GM12878 (cell line): ENCODE measurements around the gene PRM1. TPM values are rescaled to one million over a fixed set of nuclear protein-coding genes. Genes with fewer than 3 reads are reported as not detected.

Experiments
- ATAC-seq: fragments of 200-7000 bp; cut with Tn5 transposase; 3 replicates; pipeline ENCODE4 v1.9.1; 2020; ENCODE audit warnings: mild to moderate bottlenecking, moderate library complexity
- BruUV-seq: library from RNA; stranded (reverse); fragments of 400-500 nt; replicated peaks from 2 replicates; lab custom pipeline; 2021; lab: Mats Ljungman, UMichigan
- CTCF ChIA-PET: fragments of 300-600 bp; sonication (Branson Sonifier 250); formaldehyde crosslinking; extraction: SDS; loops from one replicate; lab custom pipeline; 2021; ENCODE audit warnings: inconsistent platforms; lab: Yijun Ruan, JAX
- POLR2A ChIA-PET: fragments of 350-600 bp; formaldehyde crosslinking; extraction: SDS; loops from one replicate; lab custom pipeline; 2021; ENCODE audit warnings: inconsistent platforms; lab: Charles Lee
- RAD21 ChIA-PET: fragments of 300-600 bp; sonication (Branson Sonifier 250); formaldehyde crosslinking; loops from one replicate; lab custom pipeline; 2023; ENCODE audit warnings: antibody characterized with exemption; ENCODE audit not compliant: unreplicated experiment; lab: Charles Lee
- SMC1A ChIA-PET: fragments of 300-600 bp; sonication (Branson Sonifier 250); formaldehyde crosslinking; loops from one replicate; lab custom pipeline; 2023; ENCODE audit not compliant: unreplicated experiment, uncharacterized antibody; lab: Charles Lee
- DNase-seq: peaks from one replicate; pipeline ENCODE4 v3.0.0-alpha.2; 2011; ENCODE audit warnings: low read depth, low spot score
- FAIRE-seq: peaks from 3 replicates; lab custom pipeline; 2011; peaks lifted over from hg19 to GRCh38; lab: Jason Lieb, UNC
- H2AFZ ChIP-seq: 2 replicates; pipeline ENCODE4 v1.6.0; 2011; ENCODE audit warnings: low read depth, low read length, control low read depth; ENCODE audit not compliant: control insufficient read depth
- H3K27ac ChIP-seq: 2 replicates; pipeline ENCODE4 v1.5.1; 2011; ENCODE audit warnings: control low read depth; ENCODE audit not compliant: control insufficient read depth, insufficient read depth
- H3K27me3 ChIP-seq, 2 experiments: replicated peaks in 1 of 2; 2 replicates each; pipeline versions ENCODE4 v1.6.0 to v1.6.1; 2011; ENCODE audit warnings: low read length in 1 of 2; ENCODE audit not compliant: control insufficient read depth in 2 of 2, insufficient read depth in 2 of 2
- H3K36me3 ChIP-seq, 2 experiments: 2 replicates each; pipeline ENCODE4 v1.5.1; 2011; ENCODE audit warnings: low read length in 1 of 2; ENCODE audit not compliant: control insufficient read depth in 2 of 2, insufficient read depth in 2 of 2
- H3K4me1 ChIP-seq: 2 replicates; pipeline ENCODE4 v1.6.1; 2011; ENCODE audit warnings: mild to moderate bottlenecking, low read length, moderate library complexity, mixed read lengths; ENCODE audit not compliant: control insufficient read depth, insufficient read depth
- H3K4me2 ChIP-seq: 2 replicates; pipeline ENCODE4 v1.6.0; 2011; ENCODE audit warnings: control low read depth; ENCODE audit not compliant: control insufficient read depth, insufficient read depth
- H3K4me3 ChIP-seq: fragments of 200-600 bp; sonication (generic); 2 replicates; pipeline ENCODE4 v1.5.1; 2016
- H3K79me2 ChIP-seq: 2 replicates; pipeline ENCODE4 v1.6.0; 2011; ENCODE audit warnings: low read length; ENCODE audit not compliant: control insufficient read depth, insufficient read depth
- H3K9ac ChIP-seq: 2 replicates; pipeline ENCODE4 v1.8.0; 2011; ENCODE audit warnings: low read length, control low read depth, mixed read lengths; ENCODE audit not compliant: control insufficient read depth, insufficient read depth
- H3K9me3 ChIP-seq: replicated peaks from 3 replicates; pipeline ENCODE4 v1.5.1; 2011; ENCODE audit warnings: mild to moderate bottlenecking, low read length; ENCODE audit not compliant: control insufficient read depth, insufficient read depth
- H4K20me1 ChIP-seq: 2 replicates; pipeline ENCODE4 v1.6.0; 2011; ENCODE audit not compliant: control insufficient read depth, insufficient read depth
- BCL11A ChIP-seq: IDR thresholded peaks from 2 replicates; pipeline ENCODE4 v1.6.1; 2011; ENCODE audit warnings: low read depth, low read length
- CBFB ChIP-seq: IDR thresholded peaks from 2 replicates; pipeline ENCODE4 v1.6.1; 2016; ENCODE audit warnings: antibody characterized with exemption, low read depth
- CBX3 ChIP-seq: fragments of 200-600 bp; sonication (generic); IDR thresholded peaks from 2 replicates; pipeline ENCODE4 v1.6.1; 2016; ENCODE audit warnings: low read depth, borderline replicate concordance
- CREB1 ChIP-seq: IDR thresholded peaks from 2 replicates; pipeline ENCODE4 v1.6.1; 2012; ENCODE audit warnings: low read depth, mild to moderate bottlenecking, inconsistent platforms
- FOXK2 ChIP-seq: fragments of 450-650 bp; IDR thresholded peaks from 2 replicates; pipeline ENCODE4 v1.6.1; 2017; ENCODE audit warnings: mild to moderate bottlenecking, moderate library complexity
- HDAC2 ChIP-seq: fragments of 200-600 bp; sonication (generic); IDR thresholded peaks from 2 replicates; pipeline ENCODE4 v1.6.1; 2017
- IKZF2 ChIP-seq, 2 experiments: fragments of 450-650 bp; IDR thresholded peaks; 2 replicates each; pipeline ENCODE4 v1.6.1; 2017; ENCODE audit warnings: mild to moderate bottlenecking in 2 of 2, moderate library complexity in 2 of 2
- IRF4 ChIP-seq: IDR thresholded peaks from 2 replicates; pipeline ENCODE4 v1.6.1; 2011; ENCODE audit warnings: low read depth, low read length
- LARP7 ChIP-seq: fragments of 450-650 bp; IDR thresholded peaks from 2 replicates; pipeline ENCODE4 v1.6.1; 2017; ENCODE audit warnings: mild to moderate bottlenecking
- NFYB ChIP-seq: IDR thresholded peaks from 2 replicates; pipeline ENCODE4 v1.6.1; 2011; ENCODE audit warnings: low read depth, mild to moderate bottlenecking, low read length, improper control_type of control experiment, moderate library complexity; ENCODE audit not compliant: insufficient read depth
- POLR2AphosphoS2 ChIP-seq: IDR thresholded peaks from 2 replicates; pipeline ENCODE4 v1.6.1; 2011; ENCODE audit warnings: low read depth, mild to moderate bottlenecking, low read length, improper control_type of control experiment, moderate library complexity
- TCF12 ChIP-seq: IDR thresholded peaks from 2 replicates; pipeline ENCODE4 v1.6.1; 2011; ENCODE audit warnings: low read depth, mild to moderate bottlenecking, low read length
- YY1 ChIP-seq: IDR thresholded peaks from 2 replicates; pipeline ENCODE4 v1.6.1; 2011; ENCODE audit warnings: low read depth, mild to moderate bottlenecking, low read length
- ZNF24 ChIP-seq: fragments of 450-650 bp; IDR thresholded peaks from 2 replicates; pipeline ENCODE4 v1.6.1; 2017; ENCODE audit warnings: antibody characterized with exemption, mild to moderate bottlenecking
- ZNF274 ChIP-seq: IDR thresholded peaks from one replicate; pipeline ENCODE4 v1.8.0; 2011; ENCODE audit not compliant: insufficient read length, insufficient read depth
- ZZZ3 ChIP-seq: IDR thresholded peaks from 2 replicates; pipeline ENCODE4 v1.6.1; 2011; ENCODE audit warnings: low read depth; ENCODE audit not compliant: control insufficient read depth, insufficient read length
- WGBS: methylation state at CpG from one replicate; pipeline ENCODE4 v1.1.6; 2016; ENCODE audit warnings: low lambda C conversion rate; ENCODE audit not compliant: insufficient replicate concordance, insufficient coverage; ENCODE audit errors: missing lambda C conversion rate; 5-methylcytosine and 5-hydroxymethylcytosine counted together
- in situ Hi-C: fragments of 300-500 bp; cut with MboI; formaldehyde crosslinking; loops from 9 replicates; pipeline ENCODE4 v1.14.3; 2018; ENCODE audit warnings: mixed read lengths
- intact Hi-C: fragments of 100-400 bp; cut with micrococcal nuclease; formaldehyde crosslinking; loops from one replicate; pipeline ENCODE4 v1.14.2; 2022; ENCODE audit not compliant: unreplicated experiment
- polyA plus RNA-seq, 11 experiments: library from polyadenylated mRNA; depleted of rRNA in 4 of 11; unstranded in 6 of 11; stranded (reverse) in 5 of 11; fragments of >200 nt; fragmentation: Nextera tagmentation in 4 of 11; fragmentation: Illumina TruSeq in 1 of 11; extraction: Ambion mirVana in 4 of 11; extraction: Trizol in 1 of 11; gene quantifications; 1 replicate in 1 of 11; 2 replicates in 10 of 11; pipeline versions ENCODE4 v1.2.1 to v1.2.3, GENCODE V29; 2011 to 2016; ENCODE audit warnings: inconsistent platforms in 2 of 11, missing spikeins in 2 of 11, low read depth in 1 of 11
- total RNA-seq, 4 experiments: library from RNA; depleted of rRNA in 3 of 4; stranded (reverse); fragments of >200 nt in 3 of 4; fragmentation: Illumina TruSeq in 1 of 4; extraction: Trizol in 1 of 4; gene quantifications; 2 replicates each; pipeline versions ENCODE4 v1.2.1 to v1.2.3, GENCODE V29; 2013 to 2021
- TF ChIP-seq, protein P1 (sequence below): fragments of 450-650 bp; formaldehyde crosslinking; IDR thresholded peaks from 2 replicates; pipeline ENCODE4 v1.4.0; 2022; ENCODE audit warnings: mild to moderate bottlenecking, moderate library complexity
- TF ChIP-seq, protein P2 (sequence below): IDR thresholded peaks from 2 replicates; pipeline ENCODE4 v1.6.1; 2012; ENCODE audit warnings: low read depth, low read length, improper control_type of control experiment

PRM1 gene
- total and polyA plus RNA-seq, 10 of the 15 experiments (the other 5 are each of a cell fraction or from before 2014, with no cell fraction given), result 0.20 TPM; not detected in 9

DNA sequence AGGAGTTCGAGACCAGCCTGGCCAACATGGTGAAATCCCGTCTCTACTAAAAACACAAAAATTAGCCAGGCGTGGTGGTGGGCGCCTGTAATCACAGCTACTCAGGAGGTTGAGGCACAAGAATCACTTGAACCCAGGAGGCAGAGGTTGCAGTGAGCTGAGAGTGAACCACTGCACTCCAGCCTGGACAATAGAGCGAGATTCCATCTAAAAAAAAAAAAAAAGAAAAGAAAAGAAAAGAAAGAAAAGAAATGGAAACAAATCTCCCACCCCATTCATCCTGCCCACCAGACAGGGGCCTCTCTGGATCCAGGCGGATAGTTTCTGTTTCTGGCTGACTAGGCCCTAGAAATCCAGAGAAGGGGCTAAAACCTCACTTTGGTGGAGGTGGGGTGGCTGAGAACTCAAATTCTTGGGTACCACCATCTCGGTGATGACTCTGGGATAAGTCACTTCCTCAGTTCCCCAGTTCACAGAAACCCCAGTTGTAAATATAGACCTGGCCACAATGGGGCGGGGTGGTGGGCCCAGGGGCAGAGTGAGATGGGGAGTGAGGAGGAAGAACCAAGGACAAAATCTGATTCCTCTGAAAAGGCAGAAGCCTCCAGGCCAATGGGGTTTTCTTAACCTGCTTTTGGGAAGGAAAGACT is 47.3 kb downstream of the PRM1 start (continued):
- TF ChIP-seq, protein P1, sequence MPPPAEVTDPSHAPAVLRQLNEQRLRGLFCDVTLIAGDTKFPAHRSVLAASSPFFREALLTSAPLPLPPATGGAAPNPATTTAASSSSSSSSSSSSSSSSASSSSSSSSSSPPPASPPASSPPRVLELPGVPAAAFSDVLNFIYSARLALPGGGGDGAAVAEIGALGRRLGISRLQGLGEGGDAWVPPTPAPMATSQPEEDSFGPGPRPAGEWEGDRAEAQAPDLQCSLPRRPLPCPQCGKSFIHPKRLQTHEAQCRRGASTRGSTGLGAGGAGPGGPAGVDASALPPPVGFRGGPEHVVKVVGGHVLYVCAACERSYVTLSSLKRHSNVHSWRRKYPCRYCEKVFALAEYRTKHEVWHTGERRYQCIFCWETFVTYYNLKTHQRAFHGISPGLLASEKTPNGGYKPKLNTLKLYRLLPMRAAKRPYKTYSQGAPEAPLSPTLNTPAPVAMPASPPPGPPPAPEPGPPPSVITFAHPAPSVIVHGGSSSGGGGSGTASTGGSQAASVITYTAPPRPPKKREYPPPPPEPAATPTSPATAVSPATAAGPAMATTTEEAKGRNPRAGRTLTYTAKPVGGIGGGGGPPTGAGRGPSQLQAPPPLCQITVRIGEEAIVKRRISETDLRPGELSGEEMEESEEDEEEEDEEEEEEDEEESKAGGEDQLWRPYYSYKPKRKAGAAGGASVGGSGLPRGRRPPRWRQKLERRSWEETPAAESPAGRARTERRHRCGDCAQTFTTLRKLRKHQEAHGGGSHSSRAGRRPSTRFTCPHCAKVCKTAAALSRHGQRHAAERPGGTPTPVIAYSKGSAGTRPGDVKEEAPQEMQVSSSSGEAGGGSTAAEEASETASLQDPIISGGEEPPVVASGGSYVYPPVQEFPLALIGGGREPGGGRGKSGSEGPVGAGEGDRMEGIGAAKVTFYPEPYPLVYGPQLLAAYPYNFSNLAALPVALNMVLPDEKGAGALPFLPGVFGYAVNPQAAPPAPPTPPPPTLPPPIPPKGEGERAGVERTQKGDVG (CRISPR knock-in tag), result no peak

DNA sequence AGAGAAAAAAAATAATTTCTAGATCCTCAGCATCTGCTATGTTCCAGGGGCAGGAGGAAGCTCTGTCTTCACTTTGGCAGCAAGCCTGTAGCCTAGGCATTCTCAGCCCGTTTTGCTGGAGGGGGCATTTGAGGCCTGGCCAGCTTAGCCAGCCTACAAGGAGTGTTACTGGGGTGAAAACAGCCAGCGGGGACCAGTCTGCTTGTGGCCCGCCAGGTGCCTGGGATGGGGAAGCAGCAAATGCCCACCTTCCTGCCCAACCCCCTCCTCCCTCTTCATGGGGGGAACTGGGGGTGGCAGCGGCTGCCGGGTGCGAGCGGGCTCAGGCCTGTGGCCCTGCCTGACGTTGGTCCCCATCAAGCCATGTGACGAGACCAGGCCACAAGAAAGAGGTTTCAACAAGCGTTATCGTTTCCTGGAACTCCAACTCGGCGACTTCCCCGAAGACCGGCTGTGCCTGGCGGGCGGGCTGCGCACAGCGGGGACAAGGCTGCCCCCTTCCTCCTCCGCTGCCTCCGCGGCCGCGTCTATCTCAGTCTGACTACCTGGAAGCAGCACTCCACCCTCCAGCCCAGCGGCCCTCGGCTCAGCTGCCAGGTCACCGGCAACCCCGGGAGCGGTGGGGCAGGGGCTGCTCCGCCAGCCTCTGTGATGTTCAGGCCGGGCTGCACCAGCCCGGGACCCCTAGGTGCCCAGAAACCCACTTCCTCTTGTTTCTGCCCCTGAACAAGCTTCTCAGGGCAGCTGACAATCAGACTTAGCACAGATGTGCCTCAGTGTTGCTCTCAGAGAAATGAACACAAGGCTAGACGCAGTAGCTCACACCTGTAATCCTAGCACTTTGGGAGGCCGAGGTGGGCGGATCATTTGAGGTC is 48.0 kb downstream of the PRM1 start:
- FAIRE-seq, result peak; percentile 68
- SMC1A ChIA-PET, result interaction anchor here (0.6 to 2.4 kb wide), 10 partner anchors 8 to 269 kb away, joined by 3 to 14 read pairs (median 4); partner anchors contain the start of gene SOCS1
- H3K4me2 ChIP-seq, result peak overlapping the region; percentile 83
- POLR2A ChIA-PET, result interaction anchor here (0.9 to 2.9 kb wide), 6 partner anchors 19 to 267 kb away, joined by 3 to 11 read pairs (median 4); partner anchors contain the start of gene SOCS1
- in situ Hi-C loops, result no loop called here
- CTCF ChIA-PET, result interaction anchor here (0.6 to 3.2 kb wide), 7 partner anchors 13 to 280 kb away, joined by 3 to 6 read pairs (median 4); no protein-coding TSS in a partner anchor
- ATAC-seq, result peak; percentile 86
- intact Hi-C loops, result no loop called here
- BruUV-seq, result no TSS peak
- no peaks in the 10 kb centered on the region for H3K36me3 ChIP-seq
- RAD21 ChIA-PET, result interaction anchor here (0.7 to 3.0 kb wide), 9 partner anchors 8 to 123 kb away, joined by 3 to 14 read pairs (median 4); partner anchors contain the start of gene SOCS1
- peak overlapping the region; percentile 72 for H3K9ac ChIP-seq
- H3K4me1 ChIP-seq, result peaks cover 26% of the 10 kb centered on the region
- 3% methylated on average over 35 of the region's 35 CpGs for WGBS
- no peaks in the 10 kb centered on the region for H3K9me3 ChIP-seq
- H3K79me2 ChIP-seq, result no peaks in the 10 kb centered on the region
- peak overlapping the region; percentile 74 for H3K27ac ChIP-seq
- no peak for DNase-seq
- H3K4me3 ChIP-seq, result no peak overlapping the region
- peak overlapping the region; percentile 85 for H2AFZ ChIP-seq
- no peaks in the 10 kb centered on the region for H4K20me1 ChIP-seq
- no peaks in the 10 kb centered on the region for H3K27me3 ChIP-seq
- no peak for TF ChIP-seq POLR2AphosphoS2
- TF ChIP-seq ZNF274, result no peak
- no peak for TF ChIP-seq IRF4
- no peak for TF ChIP-seq ZZZ3
- TF ChIP-seq TCF12, result 0 out of 2 replicates have a peak, but pooled peaks have one; percentile 3
- TF ChIP-seq HDAC2, result no peak
- no peak for TF ChIP-seq BCL11A
- TF ChIP-seq, protein P2, sequence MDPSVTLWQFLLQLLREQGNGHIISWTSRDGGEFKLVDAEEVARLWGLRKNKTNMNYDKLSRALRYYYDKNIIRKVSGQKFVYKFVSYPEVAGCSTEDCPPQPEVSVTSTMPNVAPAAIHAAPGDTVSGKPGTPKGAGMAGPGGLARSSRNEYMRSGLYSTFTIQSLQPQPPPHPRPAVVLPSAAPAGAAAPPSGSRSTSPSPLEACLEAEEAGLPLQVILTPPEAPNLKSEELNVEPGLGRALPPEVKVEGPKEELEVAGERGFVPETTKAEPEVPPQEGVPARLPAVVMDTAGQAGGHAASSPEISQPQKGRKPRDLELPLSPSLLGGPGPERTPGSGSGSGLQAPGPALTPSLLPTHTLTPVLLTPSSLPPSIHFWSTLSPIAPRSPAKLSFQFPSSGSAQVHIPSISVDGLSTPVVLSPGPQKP, result no peak
- peak; percentile 73 to 79 for TF ChIP-seq IKZF2 (IDR thresholded peaks at IDR 0.05)
- peak; percentile 66; the same call in 1 of the 2 replicates for TF ChIP-seq CBFB
- no peak for TF ChIP-seq FOXK2
- TF ChIP-seq LARP7, result peak; percentile 45; the same call in 1 of the 2 replicates
- TF ChIP-seq YY1, result no peak
- no peak for TF ChIP-seq CBX3
- TF ChIP-seq CREB1, result peak; percentile 58
- 0 out of 2 replicates have a peak, but pooled peaks have one; percentile 16 for TF ChIP-seq NFYB
- no peak for TF ChIP-seq ZNF24
